WI38 (cell line): ENCODE data around the gene BABAM2.

Experiments used
- H3K4me3 ChIP-seq: 2 replicates; pipeline ENCODE4 v1.5.1; 2011; ENCODE audit warnings: low read depth, mild to moderate bottlenecking, control low read depth, low read length
- CTCF ChIP-seq: IDR thresholded peaks from 2 replicates; pipeline ENCODE4 v1.5.1; 2012; ENCODE audit warnings: low read depth, mild to moderate bottlenecking, control low read depth, low read length

The BABAM2 gene

GRCh38 chr2:27890924-27891672 lies 569 bp downstream of the BABAM2 start:
- no peak for TF ChIP-seq CTCF
- peak overlapping the region; percentile 73 for H3K4me3 ChIP-seq

- H3K4me3 ChIP-seq: no peak overlapping the region
- TF ChIP-seq CTCF: no peak
Observed at GRCh38 chr2:27891673-27892105, 1.2 kb downstream of the BABAM2 start.

GRCh38 chr2:27893006-27893405 lies 2.5 kb downstream of the BABAM2 start:
- H3K4me3 ChIP-seq: no peak overlapping the region
- no peak for TF ChIP-seq CTCF

- no peak overlapping the region for H3K4me3 ChIP-seq
- TF ChIP-seq CTCF: no peak
Observed at GRCh38 chr2:27897717-27898116, 7.2 kb downstream of the BABAM2 start.

- no peak overlapping the region for H3K4me3 ChIP-seq
- TF ChIP-seq CTCF: no peak
Observed at GRCh38 chr2:27901234-27901633, 10.7 kb downstream of the BABAM2 start.

- no peak overlapping the region for H3K4me3 ChIP-seq
- no peak for TF ChIP-seq CTCF
Observed at GRCh38 chr2:27902098-27902497, 11.6 kb downstream of the BABAM2 start.

GRCh38 chr2:27903018-27903417 lies 12.5 kb downstream of the BABAM2 start:
- no peak overlapping the region for H3K4me3 ChIP-seq
- no peak for TF ChIP-seq CTCF
